Hepatocyte (in vitro differentiated cells): Measurements from ENCODE around the gene DACH2.

Experiments used
- EZH2 ChIP-seq: fragments of 200-600 bp; sonication (generic); IDR thresholded peaks from 2 replicates; pipeline ENCODE4 v1.6.1; 2016; ENCODE audit warnings: antibody characterized with exemption, mild to moderate bottlenecking, borderline replicate concordance
- EZH2phosphoT487 ChIP-seq: fragments of 200-600 bp; sonication (generic); IDR thresholded peaks from one replicate; pipeline ENCODE4 v1.6.1; 2018; ENCODE audit warnings: antibody characterized with exemption, mild to moderate bottlenecking, low read depth, moderate library complexity; ENCODE audit not compliant: unreplicated experiment, severe bottlenecking
- TF ChIP-seq, protein P1 (sequence below): fragments of 200-600 bp; sonication (generic); IDR thresholded peaks from 2 replicates; pipeline ENCODE4 v1.5.1; 2016; ENCODE audit warnings: antibody characterized with exemption, mild to moderate bottlenecking; ENCODE audit not compliant: poor library complexity

DNA sequence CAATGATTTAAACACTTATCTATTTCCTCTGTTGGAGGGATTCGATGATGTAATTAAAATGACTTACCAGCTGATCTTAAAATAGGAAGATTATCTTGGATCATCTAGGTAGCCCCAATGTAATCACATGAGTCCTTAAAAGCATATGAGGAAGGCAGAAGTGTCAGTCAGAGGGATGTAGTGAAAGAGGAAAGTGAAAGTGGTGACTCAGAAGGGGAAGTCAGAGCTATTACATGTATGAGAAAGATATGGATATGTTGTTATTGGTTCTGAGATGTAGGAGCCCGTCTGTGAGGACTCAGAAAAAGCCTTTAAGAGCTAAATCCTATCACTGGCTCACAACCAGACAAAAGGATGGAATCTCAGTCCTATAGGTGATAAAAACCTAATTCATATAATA, 456.4 kb downstream of the DACH2 start:
- TF ChIP-seq, protein P1, sequence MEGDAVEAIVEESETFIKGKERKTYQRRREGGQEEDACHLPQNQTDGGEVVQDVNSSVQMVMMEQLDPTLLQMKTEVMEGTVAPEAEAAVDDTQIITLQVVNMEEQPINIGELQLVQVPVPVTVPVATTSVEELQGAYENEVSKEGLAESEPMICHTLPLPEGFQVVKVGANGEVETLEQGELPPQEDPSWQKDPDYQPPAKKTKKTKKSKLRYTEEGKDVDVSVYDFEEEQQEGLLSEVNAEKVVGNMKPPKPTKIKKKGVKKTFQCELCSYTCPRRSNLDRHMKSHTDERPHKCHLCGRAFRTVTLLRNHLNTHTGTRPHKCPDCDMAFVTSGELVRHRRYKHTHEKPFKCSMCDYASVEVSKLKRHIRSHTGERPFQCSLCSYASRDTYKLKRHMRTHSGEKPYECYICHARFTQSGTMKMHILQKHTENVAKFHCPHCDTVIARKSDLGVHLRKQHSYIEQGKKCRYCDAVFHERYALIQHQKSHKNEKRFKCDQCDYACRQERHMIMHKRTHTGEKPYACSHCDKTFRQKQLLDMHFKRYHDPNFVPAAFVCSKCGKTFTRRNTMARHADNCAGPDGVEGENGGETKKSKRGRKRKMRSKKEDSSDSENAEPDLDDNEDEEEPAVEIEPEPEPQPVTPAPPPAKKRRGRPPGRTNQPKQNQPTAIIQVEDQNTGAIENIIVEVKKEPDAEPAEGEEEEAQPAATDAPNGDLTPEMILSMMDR = no peak
- TF ChIP-seq EZH2 (no peak), EZH2phosphoT487 (no peak)
